Astrocyte of the spinal cord (primary cell): ENCODE measurements around the gene ZNF613.

Source experiments
- DNase-seq: peaks from one replicate; pipeline ENCODE4 v3.0.0; 2011; ENCODE audit warnings: low read depth, low spot score
- H3K4me3 ChIP-seq: 2 replicates; pipeline ENCODE4 v1.5.1; 2011; ENCODE audit warnings: low read depth, mild to moderate bottlenecking, low read length, moderate library complexity
- CTCF ChIP-seq: IDR thresholded peaks from 2 replicates; pipeline ENCODE4 v1.5.1; 2012; ENCODE audit warnings: low read depth, mild to moderate bottlenecking, low read length, inconsistent platforms
- in situ Hi-C: cut with HindIII; loops from 2 replicates; pipeline ENCODE4 v1.10.0; 2017; ENCODE audit warnings: low sequenced_read_pairs

ZNF613 gene

GRCh38 chr19:51926784-51927741, at the start of gene ZNF613:
Gene ZNF613, plus strand, starts transcription at chr19:51927472. Its CDS starts 8,749 bp downstream, at chr19:51936221.
- in situ Hi-C loops, result no loop called here

GRCh38 chr19:51882518-51882917, 44.8 kb upstream of the ZNF613 start:
- TF ChIP-seq CTCF, result no peak
- DNase-seq, result no peak
- in situ Hi-C loops, result no loop called here
- H3K4me3 ChIP-seq, result no peak overlapping the region

More at GRCh38 chr19:51926784-51927741, at the start of gene ZNF613:
- peak; percentile 13 for TF ChIP-seq CTCF
- H3K4me3 ChIP-seq, result peak within 1 kb of the TSS; percentile 98
- peak; percentile 96 for DNase-seq

GRCh38 chr19:51884713-51885112, 42.6 kb upstream of the ZNF613 start:
- TF ChIP-seq CTCF, result no peak
- no peak for DNase-seq
- in situ Hi-C loops, result no loop called here

GRCh38 chr19:51887522-51888498, 39.5 kb upstream of the ZNF613 start, which contains the start of gene ZNF577:
Gene ZNF577, minus strand, starts transcription at chr19:51887951. Its CDS starts 7,569 bp downstream, at chr19:51880382.
- in situ Hi-C loops, result no loop called here
- H3K4me3 ChIP-seq, result peak within 1 kb of the TSS; percentile 89
- TF ChIP-seq CTCF, result no peak

More at GRCh38 chr19:51884713-51885112, 42.6 kb upstream of the ZNF613 start:
- H3K4me3 ChIP-seq, result no peak overlapping the region

GRCh38 chr19:51889934-51890333, 37.3 kb upstream of the ZNF613 start:
- no peak for DNase-seq
- TF ChIP-seq CTCF, result no peak
- in situ Hi-C loops, result no loop called here
- no peak overlapping the region for H3K4me3 ChIP-seq

More at GRCh38 chr19:51887522-51888498, 39.5 kb upstream of the ZNF613 start, which contains the start of gene ZNF577:
- peak; percentile 95 for DNase-seq

- DNase-seq, result no peak
- in situ Hi-C loops, result no loop called here
- H3K4me3 ChIP-seq, result no peak overlapping the region
- no peak for TF ChIP-seq CTCF
Measured at GRCh38 chr19:51891193-51891747, 36.0 kb upstream of the ZNF613 start.
